ENCODE data around the gene TGFBR3.
A peak's percentile ranks its signal among the peaks of the same experiment; 100 is the strongest.

The TGFBR3 gene

DNA sequence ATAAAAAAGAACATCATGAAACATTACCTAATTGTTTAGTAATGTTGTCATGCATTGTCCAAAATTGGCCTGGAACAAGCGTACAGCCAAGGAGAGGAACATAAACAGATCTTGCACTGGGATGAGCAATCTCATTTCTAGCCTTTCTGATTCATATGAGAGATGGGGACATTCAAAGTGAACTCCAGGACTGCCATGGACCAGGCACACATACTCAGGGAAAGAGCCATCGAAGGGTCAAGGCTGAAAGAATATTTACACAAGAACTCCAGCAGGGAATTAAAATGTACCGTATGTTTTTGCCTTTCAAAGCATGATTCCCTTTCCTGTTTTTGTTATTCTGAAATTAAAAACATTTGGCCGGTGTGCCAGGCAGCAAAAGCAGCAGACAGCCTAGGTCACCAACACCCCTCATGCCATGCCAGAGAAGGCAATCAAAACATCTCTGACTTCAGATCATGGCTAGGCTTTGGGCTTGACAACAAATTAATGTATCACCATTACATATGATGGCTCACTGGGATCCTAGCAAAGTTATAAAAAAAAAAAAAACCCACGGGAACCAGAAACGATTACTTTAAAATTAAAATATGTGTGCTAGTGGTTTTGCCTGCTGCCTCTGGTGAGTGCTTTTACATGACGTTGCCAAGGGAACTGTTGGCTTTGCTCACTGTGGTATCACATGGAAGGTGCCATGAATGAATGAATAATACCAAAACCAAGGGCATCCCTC lies 159.8 kb downstream of the TGFBR3 start:
- H3K4me3 ChIP-seq (ENCODE audit: control insufficient read depth, low read depth, low read length), result no peak overlapping the region
- peak; percentile 77 for DNase-seq (ENCODE audit: low read depth)
- TF ChIP-seq, protein P1, sequence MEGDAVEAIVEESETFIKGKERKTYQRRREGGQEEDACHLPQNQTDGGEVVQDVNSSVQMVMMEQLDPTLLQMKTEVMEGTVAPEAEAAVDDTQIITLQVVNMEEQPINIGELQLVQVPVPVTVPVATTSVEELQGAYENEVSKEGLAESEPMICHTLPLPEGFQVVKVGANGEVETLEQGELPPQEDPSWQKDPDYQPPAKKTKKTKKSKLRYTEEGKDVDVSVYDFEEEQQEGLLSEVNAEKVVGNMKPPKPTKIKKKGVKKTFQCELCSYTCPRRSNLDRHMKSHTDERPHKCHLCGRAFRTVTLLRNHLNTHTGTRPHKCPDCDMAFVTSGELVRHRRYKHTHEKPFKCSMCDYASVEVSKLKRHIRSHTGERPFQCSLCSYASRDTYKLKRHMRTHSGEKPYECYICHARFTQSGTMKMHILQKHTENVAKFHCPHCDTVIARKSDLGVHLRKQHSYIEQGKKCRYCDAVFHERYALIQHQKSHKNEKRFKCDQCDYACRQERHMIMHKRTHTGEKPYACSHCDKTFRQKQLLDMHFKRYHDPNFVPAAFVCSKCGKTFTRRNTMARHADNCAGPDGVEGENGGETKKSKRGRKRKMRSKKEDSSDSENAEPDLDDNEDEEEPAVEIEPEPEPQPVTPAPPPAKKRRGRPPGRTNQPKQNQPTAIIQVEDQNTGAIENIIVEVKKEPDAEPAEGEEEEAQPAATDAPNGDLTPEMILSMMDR (IDR thresholded peaks at IDR 0.05; ENCODE audit: control insufficient read depth, insufficient read depth, low read depth, low read length, missing control alignments), result no peak

DNA sequence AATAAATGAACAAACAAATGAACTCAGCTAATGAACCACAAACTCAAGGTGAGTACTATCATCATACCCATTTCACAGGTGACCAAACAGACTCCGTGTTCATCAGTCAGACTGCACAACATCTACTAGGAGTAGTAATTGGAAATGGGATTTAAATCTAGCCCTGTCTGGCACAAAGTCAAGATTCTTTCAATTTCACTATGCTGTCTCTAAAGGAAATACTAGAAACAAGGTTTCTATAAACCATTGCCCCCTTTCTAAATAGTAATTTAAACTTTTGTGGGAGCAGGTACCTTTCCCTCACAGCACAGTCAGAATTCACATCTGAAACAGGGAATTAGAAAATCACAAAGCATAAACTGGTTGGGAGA lies 160.3 kb downstream of the TGFBR3 start:
- TF ChIP-seq, protein P1 (IDR thresholded peaks at IDR 0.05; ENCODE audit: control insufficient read depth, insufficient read depth, low read depth, low read length, missing control alignments), result no peak
- no peak for DNase-seq (ENCODE audit: low read depth)
- no peak overlapping the region for H3K4me3 ChIP-seq (ENCODE audit: control insufficient read depth, low read depth, low read length)

DNA sequence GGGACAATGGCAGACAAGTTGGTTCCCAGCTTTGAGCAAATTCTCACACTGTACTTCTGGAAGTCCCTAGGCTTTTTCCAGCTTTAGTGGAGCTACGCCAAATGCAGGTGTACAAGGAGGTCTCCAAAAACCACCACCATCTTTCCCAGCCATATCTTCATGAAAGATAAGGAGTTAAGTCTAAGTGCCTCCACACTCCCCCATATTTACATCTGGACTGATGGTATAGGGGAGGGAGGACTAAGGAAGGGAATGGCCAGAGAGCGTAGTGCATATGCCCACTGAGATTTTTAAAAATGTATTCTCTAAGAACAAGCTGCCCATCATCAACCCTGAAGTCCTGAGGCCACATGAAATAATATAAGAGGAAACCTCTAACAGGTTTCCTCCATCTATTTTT lies 161.3 kb downstream of the TGFBR3 start:
- H3K4me3 ChIP-seq (ENCODE audit: control insufficient read depth, low read depth, low read length), result no peak overlapping the region
- TF ChIP-seq, protein P1 (IDR thresholded peaks at IDR 0.05; ENCODE audit: control insufficient read depth, insufficient read depth, low read depth, low read length, missing control alignments), result no peak
- no peak for DNase-seq (ENCODE audit: low read depth)

DNA sequence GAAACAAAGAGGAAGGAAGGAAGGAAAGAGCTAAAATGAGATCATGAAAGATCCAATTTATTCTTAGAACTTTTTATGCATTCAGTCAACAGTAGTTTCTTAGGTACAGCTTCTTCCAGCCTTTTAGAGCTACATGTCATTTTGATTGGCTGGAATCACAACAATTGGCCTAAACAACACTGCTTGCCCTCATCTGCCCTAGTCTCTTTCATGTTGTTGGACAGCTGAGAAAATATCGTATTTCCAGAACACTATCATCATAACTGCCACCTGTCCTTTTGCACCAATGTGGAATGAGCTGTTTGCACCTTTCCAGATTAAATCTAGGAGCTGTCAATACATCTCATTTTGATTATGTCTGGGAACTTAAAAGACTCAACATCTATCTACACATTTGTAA lies 161.7 kb downstream of the TGFBR3 start:
- no peak for DNase-seq (ENCODE audit: low read depth)
- TF ChIP-seq, protein P1 (IDR thresholded peaks at IDR 0.05; ENCODE audit: control insufficient read depth, insufficient read depth, low read depth, low read length, missing control alignments), result no peak
- no peak overlapping the region for H3K4me3 ChIP-seq (ENCODE audit: control insufficient read depth, low read depth, low read length)

DNA sequence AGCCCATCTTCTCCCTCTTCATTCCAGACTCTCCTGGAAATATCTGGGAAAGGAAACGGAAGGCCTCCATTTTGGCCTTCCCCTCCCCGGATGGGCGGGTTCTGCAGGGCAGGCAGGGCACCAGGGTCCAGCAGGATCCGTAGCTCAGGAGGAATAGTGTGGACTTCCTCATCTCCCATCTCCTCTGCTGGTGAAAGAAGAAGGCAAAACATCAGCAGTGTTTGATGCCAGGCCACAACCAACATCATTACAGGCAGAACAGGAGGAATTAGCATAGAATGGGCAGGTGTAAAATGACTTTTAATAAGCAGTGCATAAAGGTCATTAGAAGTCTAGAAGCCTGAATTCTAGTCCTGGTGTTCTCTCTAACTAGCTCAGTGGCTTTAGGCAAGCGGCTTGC lies 165.9 kb downstream of the TGFBR3 start:
- TF ChIP-seq, protein P1 (IDR thresholded peaks at IDR 0.05; ENCODE audit: control insufficient read depth, insufficient read depth, low read depth, low read length, missing control alignments), result no peak
- no peak overlapping the region for H3K4me3 ChIP-seq (ENCODE audit: control insufficient read depth, low read depth, low read length)
- no peak for DNase-seq (ENCODE audit: low read depth)

DNA sequence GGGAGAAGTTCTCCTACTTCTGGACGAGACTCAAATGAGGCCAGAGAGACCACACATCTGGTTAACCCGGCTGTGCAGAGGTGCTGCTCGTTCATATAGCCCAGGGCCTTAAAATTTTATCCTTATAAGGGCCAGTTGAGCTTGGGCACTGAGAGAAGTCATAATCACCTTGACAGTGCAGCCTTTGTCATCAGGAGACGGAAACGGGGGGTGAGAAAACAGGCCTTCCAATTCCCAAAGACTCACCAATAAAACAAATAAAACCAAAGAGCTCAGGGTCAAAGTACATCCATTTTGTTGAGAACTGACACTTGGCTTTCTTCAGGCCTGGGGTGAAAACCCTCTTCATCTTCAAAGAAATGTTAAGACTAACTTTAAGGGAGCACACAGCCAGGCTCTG lies 167.1 kb downstream of the TGFBR3 start:
- TF ChIP-seq, protein P1 (IDR thresholded peaks at IDR 0.05; ENCODE audit: control insufficient read depth, insufficient read depth, low read depth, low read length, missing control alignments), result no peak
- no peak overlapping the region for H3K4me3 ChIP-seq (ENCODE audit: control insufficient read depth, low read depth, low read length)
- no peak for DNase-seq (ENCODE audit: low read depth)

Measured in AG09309 (cell line).